Transverse colon (tissue), 4 donors: Measurements from ENCODE around the gene KLHL18.
"Not testable (repeated sequence)": the region's sequence is repeated elsewhere in the genome, so short reads cannot be mapped to it uniquely, and the experiment has no call there.

Experiments
- EP300 ChIP-seq: sonication (generic); formaldehyde crosslinking; IDR thresholded peaks from one replicate; pipeline ENCODE4 v1.6.1; 2017; ENCODE audit warnings: antibody characterized with exemption, low read depth
- POLR2A ChIP-seq: fragments of 450-650 bp; IDR thresholded peaks from one replicate; pipeline ENCODE4 v1.6.1; 2016; ENCODE audit warnings: antibody characterized with exemption, mild to moderate bottlenecking, moderate library complexity
- POLR2AphosphoS5 ChIP-seq, 3 donors: sonication (generic); formaldehyde crosslinking; IDR thresholded peaks; one replicate each; pipeline ENCODE4 v1.6.1; 2016; ENCODE audit warnings: antibody characterized with exemption in 3 of 3
- TF ChIP-seq, protein P1 (sequence below), 5 experiments: fragments of 200-600 bp in 3 of 5; fragments of 450-650 bp in 2 of 5; sonication (generic) in 3 of 5; IDR thresholded peaks; 1 replicate in 2 of 5; 2 replicates in 3 of 5; pipeline ENCODE4 v1.5.1; 2016 to 2017; ENCODE audit warnings: antibody characterized with exemption in 5 of 5, inconsistent platforms in 3 of 5, mild to moderate bottlenecking in 2 of 5, moderate library complexity in 1 of 5

- TF ChIP-seq POLR2A; POLR2AphosphoS5 (IDR thresholded peaks at IDR 0.05); EP300: not testable (repeated sequence)
- TF ChIP-seq, protein P1, sequence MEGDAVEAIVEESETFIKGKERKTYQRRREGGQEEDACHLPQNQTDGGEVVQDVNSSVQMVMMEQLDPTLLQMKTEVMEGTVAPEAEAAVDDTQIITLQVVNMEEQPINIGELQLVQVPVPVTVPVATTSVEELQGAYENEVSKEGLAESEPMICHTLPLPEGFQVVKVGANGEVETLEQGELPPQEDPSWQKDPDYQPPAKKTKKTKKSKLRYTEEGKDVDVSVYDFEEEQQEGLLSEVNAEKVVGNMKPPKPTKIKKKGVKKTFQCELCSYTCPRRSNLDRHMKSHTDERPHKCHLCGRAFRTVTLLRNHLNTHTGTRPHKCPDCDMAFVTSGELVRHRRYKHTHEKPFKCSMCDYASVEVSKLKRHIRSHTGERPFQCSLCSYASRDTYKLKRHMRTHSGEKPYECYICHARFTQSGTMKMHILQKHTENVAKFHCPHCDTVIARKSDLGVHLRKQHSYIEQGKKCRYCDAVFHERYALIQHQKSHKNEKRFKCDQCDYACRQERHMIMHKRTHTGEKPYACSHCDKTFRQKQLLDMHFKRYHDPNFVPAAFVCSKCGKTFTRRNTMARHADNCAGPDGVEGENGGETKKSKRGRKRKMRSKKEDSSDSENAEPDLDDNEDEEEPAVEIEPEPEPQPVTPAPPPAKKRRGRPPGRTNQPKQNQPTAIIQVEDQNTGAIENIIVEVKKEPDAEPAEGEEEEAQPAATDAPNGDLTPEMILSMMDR (IDR thresholded peaks at IDR 0.05) = not testable (repeated sequence)
Measured at GRCh38 chr3:47360110-47360517, 77.4 kb downstream of the KLHL18 start.
